GM21528 (cell line): Measurements from ENCODE around the gene ATP8A2.

Experiments used
- ATAC-seq: cut with Tn5 transposase; IDR thresholded peaks from one replicate; pipeline ENCODE4 v1.9.1; 2021; ENCODE audit warnings: mild to moderate bottlenecking, moderate library complexity; ENCODE audit not compliant: unreplicated experiment, low FRiP score

Gene ATP8A2

GRCh38 chr13:25678398-25678797, 306.6 kb downstream of the ATP8A2 start:
- ATAC-seq: no peak

DNA sequence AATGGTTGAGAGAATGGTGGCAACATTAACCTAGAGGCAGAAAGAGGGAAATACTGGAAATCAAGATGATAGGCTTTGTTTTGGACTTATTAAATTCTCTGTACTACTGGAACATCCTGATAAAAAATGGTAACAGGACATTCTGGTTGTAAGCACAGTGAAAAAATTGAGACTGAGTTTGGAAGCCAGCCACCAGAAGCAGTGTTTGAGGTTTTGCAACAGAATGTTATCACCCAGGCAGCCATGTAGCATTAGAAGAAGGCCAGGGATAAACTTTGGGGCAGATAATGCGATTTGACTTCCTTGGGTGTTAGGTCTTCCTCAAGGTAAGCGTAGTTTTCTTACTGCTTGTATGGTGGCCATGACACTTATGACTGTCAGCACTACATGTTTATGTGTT, 307.4 kb downstream of the ATP8A2 start:
- ATAC-seq: no peak

GRCh38 chr13:25679936-25680335, 308.2 kb downstream of the ATP8A2 start:
- ATAC-seq: no peak

DNA sequence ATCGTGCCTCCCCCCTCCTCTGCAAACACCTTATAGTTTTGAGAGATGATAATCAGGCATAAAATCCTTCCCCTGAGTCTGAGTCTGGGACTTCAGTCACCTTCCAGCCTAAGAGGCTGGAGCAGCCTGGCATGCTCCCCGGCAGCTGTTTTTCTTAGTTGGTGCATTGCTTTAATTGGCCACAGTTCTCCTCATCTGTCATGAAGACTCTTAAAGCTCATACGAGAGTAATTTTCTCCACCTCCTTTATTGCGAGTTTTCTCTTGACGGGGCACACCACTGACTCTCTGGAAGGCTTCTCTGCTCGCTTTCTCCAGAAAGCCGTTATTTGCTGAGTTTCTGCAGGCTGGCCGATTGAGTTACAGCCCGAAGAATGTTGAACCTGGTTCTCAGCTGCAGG, 310.5 kb downstream of the ATP8A2 start:
- ATAC-seq: no peak

GRCh38 chr13:25683056-25683455, 311.3 kb downstream of the ATP8A2 start:
- ATAC-seq: no peak

GRCh38 chr13:25683662-25684370, 312.0 kb downstream of the ATP8A2 start:
- no peak for ATAC-seq

DNA sequence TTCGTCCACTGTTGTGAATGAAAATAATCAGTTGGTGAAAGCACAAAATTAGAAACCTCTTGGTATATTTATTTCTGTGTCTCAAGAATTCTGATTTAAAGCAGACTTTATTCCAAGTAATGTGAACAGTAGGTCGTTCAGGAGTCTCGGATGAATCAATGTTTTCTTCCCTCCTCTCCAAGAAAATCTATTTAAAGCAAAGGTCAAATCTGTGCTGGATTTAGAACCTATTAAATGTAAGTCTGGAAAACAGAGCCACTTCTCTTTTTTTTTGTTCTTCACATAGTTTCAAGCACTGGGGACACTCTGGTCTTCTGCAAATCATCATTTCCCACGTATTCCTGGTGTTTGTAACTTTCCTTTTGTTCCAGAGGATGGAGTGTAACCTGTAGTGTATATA, 312.7 kb downstream of the ATP8A2 start:
- ATAC-seq: no peak

GRCh38 chr13:25686831-25687470, 315.2 kb downstream of the ATP8A2 start:
- no peak for ATAC-seq

DNA sequence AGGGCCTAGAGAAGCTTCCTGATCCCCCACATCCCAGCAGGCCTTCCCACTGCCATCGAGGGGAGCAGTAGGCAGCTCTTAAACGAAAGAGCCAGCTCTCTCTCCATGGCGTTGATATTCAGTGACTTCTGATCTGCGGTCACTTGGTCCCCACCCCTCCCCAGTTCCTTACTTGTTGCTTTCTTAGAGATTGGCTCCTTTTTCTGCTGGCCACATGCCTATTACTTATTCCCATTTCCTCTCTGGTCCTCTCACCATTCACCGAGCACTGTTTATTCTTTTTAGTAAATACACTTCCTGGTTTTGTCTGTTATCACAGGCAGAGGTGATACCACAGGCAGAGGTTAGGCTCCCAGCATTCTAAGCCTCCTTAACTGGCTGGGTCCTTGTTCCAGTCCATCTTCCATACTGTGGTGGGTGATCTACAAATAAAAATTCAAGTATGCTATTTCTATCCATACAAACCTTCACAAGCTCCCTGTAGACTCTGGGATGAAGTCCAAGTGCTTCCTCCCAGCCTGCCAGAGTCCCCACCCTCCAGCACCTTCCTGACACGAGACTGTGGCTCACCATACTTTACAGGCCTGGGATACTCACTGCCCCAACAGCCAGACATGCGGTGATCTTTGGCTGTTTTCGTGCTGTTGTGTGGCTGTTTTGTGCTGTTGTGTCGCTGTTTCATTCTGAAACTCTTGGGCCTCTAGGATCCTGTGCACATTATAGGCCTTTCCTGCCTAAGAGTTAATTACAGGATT, 315.9 kb downstream of the ATP8A2 start:
- ATAC-seq: no peak

DNA sequence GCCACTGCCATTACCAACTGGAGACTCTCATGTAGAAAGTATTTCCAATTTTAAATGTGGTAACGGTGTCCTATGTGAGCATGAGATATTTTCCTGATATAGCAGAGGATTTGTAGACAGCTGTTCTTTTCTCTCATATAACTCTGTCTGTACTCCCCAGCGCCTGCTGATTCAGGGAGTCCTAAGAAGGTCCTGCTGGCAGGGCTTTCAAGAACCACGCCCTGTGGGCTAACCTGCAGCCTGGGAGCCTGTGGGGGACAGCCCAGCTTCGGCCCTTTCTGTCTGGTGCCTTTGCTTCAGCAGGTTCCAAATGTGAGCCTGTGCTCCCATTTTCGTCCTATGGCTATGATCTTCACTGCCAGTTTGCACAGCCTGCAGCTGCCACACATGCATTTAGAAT, 316.8 kb downstream of the ATP8A2 start:
- ATAC-seq: no peak

GRCh38 chr13:25689539-25689938, 317.8 kb downstream of the ATP8A2 start:
- no peak for ATAC-seq

GRCh38 chr13:25690582-25690981, 318.8 kb downstream of the ATP8A2 start:
- ATAC-seq: no peak

DNA sequence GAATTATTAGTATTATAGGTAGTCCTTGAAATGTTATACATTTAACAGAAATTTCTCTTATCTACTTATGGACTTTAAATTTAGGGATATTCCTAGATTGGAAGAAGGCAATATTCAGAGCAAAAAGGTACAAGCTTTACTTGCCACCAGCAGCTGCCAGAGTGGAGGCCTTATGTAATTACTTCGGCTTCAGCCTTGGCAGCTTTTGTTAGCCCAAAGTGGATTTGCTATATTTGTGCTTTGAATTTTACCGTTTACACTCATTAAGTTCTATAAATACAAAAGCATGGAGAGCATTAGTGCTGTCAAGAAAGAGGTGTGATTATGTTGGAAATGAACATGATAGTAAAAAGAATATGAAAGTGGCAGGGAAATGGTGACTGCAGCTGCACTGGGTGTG, 319.9 kb downstream of the ATP8A2 start:
- no peak for ATAC-seq

GRCh38 chr13:25692099-25692498, 320.3 kb downstream of the ATP8A2 start:
- ATAC-seq: no peak

DNA sequence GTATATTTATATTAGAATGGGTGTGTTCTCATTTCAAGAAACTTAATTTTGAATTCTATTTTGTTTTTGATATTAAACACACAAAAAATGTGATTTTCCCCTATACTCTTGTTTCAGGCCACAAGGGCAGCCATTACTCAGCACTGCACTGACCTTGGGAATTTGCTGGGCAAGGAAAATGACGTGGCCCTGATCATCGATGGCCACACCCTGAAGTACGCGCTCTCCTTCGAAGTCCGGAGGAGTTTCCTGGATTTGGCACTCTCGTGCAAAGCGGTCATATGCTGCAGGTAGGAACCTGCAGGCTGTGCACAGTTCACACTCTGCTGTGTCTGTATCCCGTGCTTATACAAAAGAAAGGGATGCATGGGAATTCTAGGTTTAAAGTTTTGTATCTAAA, 327.3 kb downstream of the ATP8A2 start:
- ATAC-seq: no peak

DNA sequence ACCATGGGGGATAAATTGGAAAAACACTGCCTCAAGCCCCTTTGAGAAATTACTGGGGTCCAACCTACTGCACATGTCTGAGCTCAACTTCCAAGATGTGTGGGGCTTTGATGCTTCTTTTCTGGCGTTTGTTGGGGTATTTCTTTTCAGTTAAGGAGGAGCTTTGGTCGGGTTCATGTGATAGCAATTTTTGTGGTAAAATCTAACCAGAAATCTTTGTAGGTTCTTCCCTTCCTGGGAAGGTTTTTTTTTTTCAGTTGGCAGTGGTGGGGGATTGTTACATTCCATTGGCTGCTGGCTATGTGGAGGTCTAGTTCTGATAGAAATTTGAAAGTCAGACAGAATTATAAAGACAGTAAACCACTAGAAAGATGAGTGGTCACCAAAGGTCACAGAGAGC, 327.8 kb downstream of the ATP8A2 start:
- ATAC-seq: no peak

DNA sequence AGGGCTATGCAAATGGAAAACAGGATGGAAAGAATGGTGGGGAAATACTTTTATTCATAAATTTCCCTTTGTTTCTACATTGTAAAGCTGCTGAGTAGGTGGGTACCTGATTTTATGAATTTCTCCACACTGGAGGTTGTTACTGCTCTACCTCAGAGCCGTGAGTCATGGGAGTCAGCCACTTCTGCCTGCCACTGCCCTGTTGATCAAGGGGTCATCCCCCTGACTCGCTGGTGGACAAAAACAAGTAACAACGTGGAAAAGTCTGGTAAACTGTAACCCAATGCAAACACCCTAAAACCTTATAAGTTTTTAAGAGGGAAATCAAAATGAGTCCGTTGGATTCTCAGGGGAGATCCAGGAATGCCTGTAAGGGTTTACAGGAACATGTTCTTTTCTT, 329.5 kb downstream of the ATP8A2 start:
- no peak for ATAC-seq

- ATAC-seq: no peak
These were observed 330.6 kb downstream of the ATP8A2 start for GRCh38 chr13:25702386-25702785.

DNA sequence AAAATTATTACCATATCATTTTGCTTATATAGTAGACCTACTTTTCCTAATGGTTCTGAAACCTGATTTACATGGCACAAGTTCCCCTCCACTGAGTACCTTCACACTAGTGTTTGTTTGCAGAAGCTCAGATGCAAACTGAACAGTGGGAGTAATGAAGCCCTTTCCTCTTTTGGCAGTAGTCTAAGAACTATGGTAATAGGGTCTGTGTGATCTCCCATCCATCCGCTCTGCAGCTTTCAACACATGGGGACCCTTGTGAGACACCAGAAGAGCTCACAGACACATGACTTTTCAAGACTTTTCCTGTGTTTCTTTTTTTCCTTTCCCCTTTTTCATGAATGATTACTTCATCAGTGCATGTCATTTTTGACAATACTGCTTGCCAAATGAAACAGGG, 336.0 kb downstream of the ATP8A2 start:
- no peak for ATAC-seq

DNA sequence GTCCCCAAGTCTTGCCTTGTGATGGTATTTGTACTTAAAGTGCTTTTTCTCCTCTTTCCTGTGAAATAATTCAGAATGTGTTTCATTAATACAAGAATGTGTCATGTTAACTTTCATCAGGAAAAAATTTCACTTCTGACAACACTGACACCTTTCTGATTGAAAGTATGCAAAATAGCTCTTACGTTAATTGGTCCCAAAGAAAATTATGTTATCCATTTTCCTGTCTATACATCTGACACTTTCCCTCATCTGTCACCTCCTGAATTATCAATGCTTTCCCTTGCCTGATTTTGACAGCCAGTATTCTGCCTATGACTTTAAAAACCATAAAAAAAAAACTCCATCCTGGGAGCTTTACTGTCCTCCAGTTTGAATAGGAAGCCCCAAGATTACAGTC, 336.5 kb downstream of the ATP8A2 start:
- ATAC-seq: no peak

- no peak for ATAC-seq
These were observed 337.3 kb downstream of the ATP8A2 start for GRCh38 chr13:25709088-25709487.

DNA sequence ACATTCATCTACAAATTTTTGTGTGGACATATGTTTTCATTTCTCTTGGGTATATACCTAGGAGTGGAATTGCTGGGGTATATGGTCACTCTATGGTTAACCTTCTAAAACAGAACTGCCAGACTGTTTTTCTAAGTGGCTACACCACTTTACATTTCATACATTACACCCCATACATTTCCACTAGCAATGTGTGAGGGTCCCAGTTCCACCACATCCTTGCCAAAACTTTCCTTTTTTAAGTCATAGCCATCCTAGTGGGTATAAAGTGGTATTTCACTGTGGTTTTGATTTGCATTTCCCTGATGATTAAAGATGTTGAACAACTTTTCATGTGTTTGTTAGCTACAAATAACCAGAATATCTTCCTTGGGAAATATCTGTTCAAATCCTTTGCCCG, 344.0 kb downstream of the ATP8A2 start:
- no peak for ATAC-seq
